GM12878 (cell line): ENCODE results near the gene TTC33. TPM values are rescaled to one million over a fixed set of nuclear protein-coding genes. Genes with fewer than 3 reads are reported as not detected.
A peak's percentile ranks its signal among the peaks of the same experiment; 100 is the strongest.

Experiments used
- ATAC-seq: fragments of 200-7000 bp; cut with Tn5 transposase; 3 replicates; pipeline ENCODE4 v1.9.1; 2020; ENCODE audit warnings: mild to moderate bottlenecking, moderate library complexity
- BruUV-seq: library from RNA; stranded (reverse); fragments of 400-500 nt; replicated peaks from 2 replicates; lab custom pipeline; 2021; lab: Mats Ljungman, UMichigan
- CTCF ChIA-PET: fragments of 300-600 bp; sonication (Branson Sonifier 250); formaldehyde crosslinking; extraction: SDS; loops from one replicate; lab custom pipeline; 2021; ENCODE audit warnings: inconsistent platforms; lab: Yijun Ruan, JAX
- POLR2A ChIA-PET: fragments of 350-600 bp; formaldehyde crosslinking; extraction: SDS; loops from one replicate; lab custom pipeline; 2021; ENCODE audit warnings: inconsistent platforms; lab: Charles Lee
- RAD21 ChIA-PET: fragments of 300-600 bp; sonication (Branson Sonifier 250); formaldehyde crosslinking; loops from one replicate; lab custom pipeline; 2023; ENCODE audit warnings: antibody characterized with exemption; ENCODE audit not compliant: unreplicated experiment; lab: Charles Lee
- SMC1A ChIA-PET: fragments of 300-600 bp; sonication (Branson Sonifier 250); formaldehyde crosslinking; loops from one replicate; lab custom pipeline; 2023; ENCODE audit not compliant: unreplicated experiment, uncharacterized antibody; lab: Charles Lee
- DNase-seq: peaks from one replicate; pipeline ENCODE4 v3.0.0-alpha.2; 2011; ENCODE audit warnings: low read depth, low spot score
- FAIRE-seq: peaks from 3 replicates; lab custom pipeline; 2011; peaks lifted over from hg19 to GRCh38; lab: Jason Lieb, UNC
- H2AFZ ChIP-seq: 2 replicates; pipeline ENCODE4 v1.6.0; 2011; ENCODE audit warnings: low read depth, low read length, control low read depth; ENCODE audit not compliant: control insufficient read depth
- H3K27ac ChIP-seq: 2 replicates; pipeline ENCODE4 v1.5.1; 2011; ENCODE audit warnings: control low read depth; ENCODE audit not compliant: control insufficient read depth, insufficient read depth
- H3K27me3 ChIP-seq, 2 experiments: replicated peaks in 1 of 2; 2 replicates each; pipeline versions ENCODE4 v1.6.0 to v1.6.1; 2011; ENCODE audit warnings: low read length in 1 of 2; ENCODE audit not compliant: control insufficient read depth in 2 of 2, insufficient read depth in 2 of 2
- H3K36me3 ChIP-seq, 2 experiments: 2 replicates each; pipeline ENCODE4 v1.5.1; 2011; ENCODE audit warnings: low read length in 1 of 2; ENCODE audit not compliant: control insufficient read depth in 2 of 2, insufficient read depth in 2 of 2
- H3K4me1 ChIP-seq: 2 replicates; pipeline ENCODE4 v1.6.1; 2011; ENCODE audit warnings: mild to moderate bottlenecking, low read length, moderate library complexity, mixed read lengths; ENCODE audit not compliant: control insufficient read depth, insufficient read depth
- H3K4me2 ChIP-seq: 2 replicates; pipeline ENCODE4 v1.6.0; 2011; ENCODE audit warnings: control low read depth; ENCODE audit not compliant: control insufficient read depth, insufficient read depth
- H3K4me3 ChIP-seq: fragments of 200-600 bp; sonication (generic); 2 replicates; pipeline ENCODE4 v1.5.1; 2016
- H3K79me2 ChIP-seq: 2 replicates; pipeline ENCODE4 v1.6.0; 2011; ENCODE audit warnings: low read length; ENCODE audit not compliant: control insufficient read depth, insufficient read depth
- H3K9ac ChIP-seq: 2 replicates; pipeline ENCODE4 v1.8.0; 2011; ENCODE audit warnings: low read length, control low read depth, mixed read lengths; ENCODE audit not compliant: control insufficient read depth, insufficient read depth
- H3K9me3 ChIP-seq: replicated peaks from 3 replicates; pipeline ENCODE4 v1.5.1; 2011; ENCODE audit warnings: mild to moderate bottlenecking, low read length; ENCODE audit not compliant: control insufficient read depth, insufficient read depth
- H4K20me1 ChIP-seq: 2 replicates; pipeline ENCODE4 v1.6.0; 2011; ENCODE audit not compliant: control insufficient read depth, insufficient read depth
- BCL11A ChIP-seq: IDR thresholded peaks from 2 replicates; pipeline ENCODE4 v1.6.1; 2011; ENCODE audit warnings: low read depth, low read length
- IKZF2 ChIP-seq, 2 experiments: fragments of 450-650 bp; IDR thresholded peaks; 2 replicates each; pipeline ENCODE4 v1.6.1; 2017; ENCODE audit warnings: mild to moderate bottlenecking in 2 of 2, moderate library complexity in 2 of 2
- NFXL1 ChIP-seq: fragments of 450-650 bp; IDR thresholded peaks from 2 replicates; pipeline ENCODE4 v1.6.1; 2017; ENCODE audit warnings: antibody characterized with exemption, mild to moderate bottlenecking, borderline replicate concordance
- TCF3 ChIP-seq: IDR thresholded peaks from 2 replicates; pipeline ENCODE4 v1.6.1; 2012; ENCODE audit warnings: low read depth, mild to moderate bottlenecking, low read length, borderline replicate concordance; ENCODE audit not compliant: insufficient read depth
- WRNIP1 ChIP-seq: IDR thresholded peaks from 2 replicates; pipeline ENCODE4 v1.6.1; 2011; ENCODE audit warnings: low read depth, low read length, improper control_type of control experiment, borderline replicate concordance
- WGBS: methylation state at CpG from one replicate; pipeline ENCODE4 v1.1.6; 2016; ENCODE audit warnings: low lambda C conversion rate; ENCODE audit not compliant: insufficient replicate concordance, insufficient coverage; ENCODE audit errors: missing lambda C conversion rate; 5-methylcytosine and 5-hydroxymethylcytosine counted together
- in situ Hi-C: fragments of 300-500 bp; cut with MboI; formaldehyde crosslinking; loops from 9 replicates; pipeline ENCODE4 v1.14.3; 2018; ENCODE audit warnings: mixed read lengths
- intact Hi-C: fragments of 100-400 bp; cut with micrococcal nuclease; formaldehyde crosslinking; loops from one replicate; pipeline ENCODE4 v1.14.2; 2022; ENCODE audit not compliant: unreplicated experiment
- polyA plus RNA-seq, 11 experiments: library from polyadenylated mRNA; depleted of rRNA in 4 of 11; unstranded in 6 of 11; stranded (reverse) in 5 of 11; fragments of >200 nt; fragmentation: Nextera tagmentation in 4 of 11; fragmentation: Illumina TruSeq in 1 of 11; extraction: Ambion mirVana in 4 of 11; extraction: Trizol in 1 of 11; gene quantifications; 1 replicate in 1 of 11; 2 replicates in 10 of 11; pipeline versions ENCODE4 v1.2.1 to v1.2.3, GENCODE V29; 2011 to 2016; ENCODE audit warnings: inconsistent platforms in 2 of 11, missing spikeins in 2 of 11, low read depth in 1 of 11
- total RNA-seq, 4 experiments: library from RNA; depleted of rRNA in 3 of 4; stranded (reverse); fragments of >200 nt in 3 of 4; fragmentation: Illumina TruSeq in 1 of 4; extraction: Trizol in 1 of 4; gene quantifications; 2 replicates each; pipeline versions ENCODE4 v1.2.1 to v1.2.3, GENCODE V29; 2013 to 2021
- TF ChIP-seq, protein P1 (sequence below): IDR thresholded peaks from 2 replicates; pipeline ENCODE4 v1.6.1; 2011; ENCODE audit warnings: borderline replicate concordance, low read depth, mild to moderate bottlenecking, moderate library complexity, low read length; ENCODE audit not compliant: insufficient read depth, poor library complexity, severe bottlenecking
- TF ChIP-seq, protein P2 (sequence below), 3 experiments: IDR thresholded peaks in 2 of 3; conservative IDR thresholded peaks in 1 of 3; 2 replicates each; pipeline ENCODE4 v1.5.1; 2011; ENCODE audit warnings: low read depth in 3 of 3, low read length in 3 of 3, mild to moderate bottlenecking in 3 of 3, control low read depth in 2 of 3, moderate library complexity in 2 of 3, inconsistent platforms in 1 of 3, mixed read lengths in 1 of 3; ENCODE audit not compliant: control insufficient read depth in 2 of 3, insufficient read depth in 1 of 3; ENCODE audit errors: extremely low read depth in 1 of 3

TTC33 gene
- total and polyA plus RNA-seq, 10 of the 15 experiments (the other 5 are each of a cell fraction or from before 2014, with no cell fraction given): 7.9 to 22.3 (median 14.6) TPM

DNA sequence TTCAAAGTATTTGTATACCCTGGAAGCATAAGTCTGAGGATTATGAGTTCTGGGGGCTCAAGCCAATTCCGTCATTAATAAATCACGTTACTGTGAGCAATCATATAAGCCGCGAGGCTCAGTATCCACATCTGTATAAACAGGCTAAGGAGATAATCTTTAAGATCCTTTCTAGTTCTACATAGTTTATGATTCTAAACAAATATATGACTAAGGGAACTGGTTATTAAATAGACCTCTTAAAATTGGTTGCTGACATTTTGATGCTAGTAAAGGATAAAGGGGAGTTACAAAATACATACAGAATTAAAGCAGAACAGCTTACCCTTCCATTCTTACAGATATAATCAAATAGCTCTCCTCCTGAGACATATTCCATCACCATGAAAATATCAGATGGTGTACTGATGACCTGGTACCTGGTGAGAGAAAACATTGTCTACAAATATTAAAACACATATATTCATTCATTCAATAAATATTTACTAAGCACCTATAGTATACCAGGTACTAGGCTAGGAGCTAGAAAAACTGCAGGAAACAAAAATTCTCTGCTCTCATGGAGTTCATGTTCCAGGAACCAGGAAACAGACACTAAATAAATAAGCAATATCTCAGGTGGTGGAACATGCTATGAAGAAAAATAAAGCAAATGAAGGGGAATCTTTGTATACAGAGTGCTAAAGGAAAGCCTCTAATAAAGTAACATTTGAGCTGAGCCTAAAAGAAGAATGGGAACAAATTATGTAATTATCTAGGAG, 19.5 kb upstream of the TTC33 start:
- H3K79me2 ChIP-seq: peaks cover 5% of the 10 kb centered on the region
- peaks cover 0 to 2% of the 10 kb centered on the region in 2 experiments; a peak in 2 of 4 replicates for H3K36me3 ChIP-seq
- H3K27ac ChIP-seq: no peak overlapping the region
- intact Hi-C loops (no loop called here), in situ Hi-C loops (no loop called here)
- H2AFZ ChIP-seq: no peak overlapping the region
- H3K27me3 ChIP-seq: no peaks in the 10 kb centered on the region
- BruUV-seq: no TSS peak
- DNase-seq (no peak), FAIRE-seq (no peak), ATAC-seq (no peak)
- no peaks in the 10 kb centered on the region for H3K9me3 ChIP-seq
- 98% methylated on average over 4 of the region's 4 CpGs for WGBS
- no peaks in the 10 kb centered on the region; the same call in 1 of the 2 replicates for H3K4me1 ChIP-seq
- H4K20me1 ChIP-seq: no peaks in the 10 kb centered on the region
- POLR2A ChIA-PET: interaction anchor here (0.6 kb wide), 1 partner anchor 71 kb away, joined by 4 read pairs; no protein-coding TSS in a partner anchor
- RAD21 ChIA-PET: no interaction called here
- TF ChIP-seq WRNIP1 (no peak), NFXL1 (no peak), TCF3 (no peak), BCL11A (no peak), IKZF2 (IDR thresholded peaks at IDR 0.05) (no peak)
- CTCF ChIA-PET: interaction anchor here (1.0 to 1.6 kb wide), 2 partner anchors 13 to 17 kb away, joined by 3 read pairs; no protein-coding TSS in a partner anchor
- SMC1A ChIA-PET: interaction anchor here (1.2 to 1.4 kb wide), 2 partner anchors 13 to 18 kb away, joined by 4 to 5 read pairs; no protein-coding TSS in a partner anchor
- H3K9ac ChIP-seq: no peak overlapping the region
- H3K4me2 ChIP-seq: no peak overlapping the region
- no peak overlapping the region for H3K4me3 ChIP-seq

DNA sequence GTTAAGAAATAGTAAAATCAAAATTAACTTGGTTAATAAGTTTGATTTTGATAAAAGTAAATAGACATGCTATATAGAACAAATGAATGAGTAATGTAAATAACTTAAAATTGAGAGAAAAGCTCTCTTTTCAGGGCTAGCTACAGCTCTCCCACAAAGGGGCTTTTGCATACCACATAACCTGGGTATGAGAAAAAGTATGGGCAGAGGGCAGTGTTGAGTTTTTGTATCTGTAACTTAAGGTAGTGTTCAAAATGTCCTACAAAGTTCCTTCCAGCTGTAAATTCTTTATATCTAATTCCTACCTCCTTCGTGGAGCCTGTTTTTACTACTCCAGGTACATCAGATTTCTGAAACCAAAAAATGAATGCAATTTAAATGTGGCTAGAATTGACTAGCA, 18.9 kb upstream of the TTC33 start:
- Histone ChIP-seq H3K4me2 (no peak overlapping the region), H4K20me1 (no peaks in the 10 kb centered on the region), H3K9me3 (no peaks in the 10 kb centered on the region), H3K4me3 (no peak overlapping the region), H3K4me1 (no peaks in the 10 kb centered on the region; the same call in 1 of the 2 replicates), H3K9ac (no peak overlapping the region), H3K27ac (no peak overlapping the region), H3K27me3 (no peaks in the 10 kb centered on the region), H2AFZ (no peak overlapping the region), H3K79me2 (peaks cover 2% of the 10 kb centered on the region), H3K36me3 (peaks cover 2 to 4% of the 10 kb centered on the region in 2 experiments; a peak in 2 of 4 replicates)
- in situ Hi-C loops: no loop called here
- BruUV-seq: no TSS peak
- ChIA-PET RAD21 (no interaction called here), CTCF (interaction anchor here (1.6 kb wide), 1 partner anchor 17 kb away, joined by 3 read pairs; no protein-coding TSS in a partner anchor), SMC1A (no interaction called here), POLR2A (interaction anchor here (0.6 kb wide), 1 partner anchor 72 kb away, joined by 4 read pairs; no protein-coding TSS in a partner anchor)
- DNase-seq (no peak), FAIRE-seq (no peak), ATAC-seq (peak; percentile 38; the same call in 1 of the 3 replicates)
- intact Hi-C loops: no loop called here
- WGBS: 96% methylated on average over 1 of the region's 1 CpG
- TF ChIP-seq, protein P1, sequence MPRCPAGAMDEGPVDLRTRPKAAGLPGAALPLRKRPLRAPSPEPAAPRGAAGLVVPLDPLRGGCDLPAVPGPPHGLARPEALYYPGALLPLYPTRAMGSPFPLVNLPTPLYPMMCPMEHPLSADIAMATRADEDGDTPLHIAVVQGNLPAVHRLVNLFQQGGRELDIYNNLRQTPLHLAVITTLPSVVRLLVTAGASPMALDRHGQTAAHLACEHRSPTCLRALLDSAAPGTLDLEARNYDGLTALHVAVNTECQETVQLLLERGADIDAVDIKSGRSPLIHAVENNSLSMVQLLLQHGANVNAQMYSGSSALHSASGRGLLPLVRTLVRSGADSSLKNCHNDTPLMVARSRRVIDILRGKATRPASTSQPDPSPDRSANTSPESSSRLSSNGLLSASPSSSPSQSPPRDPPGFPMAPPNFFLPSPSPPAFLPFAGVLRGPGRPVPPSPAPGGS: no peak
- TF ChIP-seq, protein P2, sequence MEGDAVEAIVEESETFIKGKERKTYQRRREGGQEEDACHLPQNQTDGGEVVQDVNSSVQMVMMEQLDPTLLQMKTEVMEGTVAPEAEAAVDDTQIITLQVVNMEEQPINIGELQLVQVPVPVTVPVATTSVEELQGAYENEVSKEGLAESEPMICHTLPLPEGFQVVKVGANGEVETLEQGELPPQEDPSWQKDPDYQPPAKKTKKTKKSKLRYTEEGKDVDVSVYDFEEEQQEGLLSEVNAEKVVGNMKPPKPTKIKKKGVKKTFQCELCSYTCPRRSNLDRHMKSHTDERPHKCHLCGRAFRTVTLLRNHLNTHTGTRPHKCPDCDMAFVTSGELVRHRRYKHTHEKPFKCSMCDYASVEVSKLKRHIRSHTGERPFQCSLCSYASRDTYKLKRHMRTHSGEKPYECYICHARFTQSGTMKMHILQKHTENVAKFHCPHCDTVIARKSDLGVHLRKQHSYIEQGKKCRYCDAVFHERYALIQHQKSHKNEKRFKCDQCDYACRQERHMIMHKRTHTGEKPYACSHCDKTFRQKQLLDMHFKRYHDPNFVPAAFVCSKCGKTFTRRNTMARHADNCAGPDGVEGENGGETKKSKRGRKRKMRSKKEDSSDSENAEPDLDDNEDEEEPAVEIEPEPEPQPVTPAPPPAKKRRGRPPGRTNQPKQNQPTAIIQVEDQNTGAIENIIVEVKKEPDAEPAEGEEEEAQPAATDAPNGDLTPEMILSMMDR (IDR thresholded peaks at IDR 0.05 in 2 of 3, conservative IDR thresholded peaks at IDR 0.05 in 1 of 3; ENCODE audit: control insufficient read depth in 2 of 3, extremely low read depth in 1 of 3, insufficient read depth in 1 of 3, low read depth in 3 of 3, low read length in 3 of 3): 0 out of 6 replicates have a peak, but pooled peaks of 1 of the 3 experiments have one; percentile 4
